ENCODE results near the gene FARS2.

Gene FARS2

DNA sequence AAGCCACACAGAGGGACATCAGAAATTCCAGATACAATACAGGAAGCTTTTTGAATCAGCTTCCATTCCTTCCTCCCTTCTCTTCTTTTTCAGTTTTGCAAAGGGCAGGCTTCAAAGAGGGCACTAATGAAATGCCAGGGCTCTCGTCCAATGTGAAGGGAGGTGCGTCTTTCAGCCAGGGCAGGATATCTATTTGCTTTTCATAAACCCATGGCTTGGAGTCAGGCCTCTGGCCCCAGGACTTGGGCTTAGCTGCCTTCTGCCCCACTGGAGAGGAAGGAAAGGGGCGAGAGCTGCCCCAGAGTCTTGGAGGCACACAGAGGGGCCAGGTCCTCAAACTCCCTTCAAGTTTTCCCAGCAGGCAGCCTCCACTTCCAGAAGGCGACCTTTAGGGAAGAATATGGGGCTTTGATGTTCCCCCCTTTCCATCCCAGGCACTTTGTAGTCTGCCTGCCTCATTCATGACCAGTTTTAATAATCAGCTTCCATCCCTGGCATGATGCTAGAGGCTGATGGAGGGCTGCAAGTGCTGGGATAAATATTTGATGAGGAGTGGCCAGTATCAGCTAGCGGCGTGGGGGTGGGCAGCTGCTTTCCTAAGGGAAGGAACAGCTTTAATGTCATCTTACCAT lies 510.6 kb downstream of the FARS2 start:
- H3K36me3 ChIP-seq (ENCODE audit: control insufficient read depth in 2 of 2, insufficient read depth in 1 of 2, low read length in 2 of 2) = no peaks in the 10 kb centered on the region
- TF ChIP-seq ZNF138 (tag by site-specific recombination; IDR thresholded peaks at IDR 0.05; ENCODE audit: borderline replicate concordance) (no peak), ZBTB7A (tag by site-specific recombination; IDR thresholded peaks at IDR 0.05; ENCODE audit: low read depth) (no peak), BCL6B (tag by site-specific recombination; IDR thresholded peaks at IDR 0.05) (no peak), ZNF521 (tag by site-specific recombination; IDR thresholded peaks at IDR 0.05) (no peak), HOXA7 (CRISPR knock-in tag; IDR thresholded peaks at IDR 0.05; ENCODE audit: borderline replicate concordance) (no peak), ZNF133 (tag by site-specific recombination; IDR thresholded peaks at IDR 0.05) (no peak), ZNF626 (tag by site-specific recombination; IDR thresholded peaks at IDR 0.05) (no peak), SALL2 (tag by site-specific recombination; IDR thresholded peaks at IDR 0.05; ENCODE audit: borderline replicate concordance) (no peak), ZNF701 (tag by site-specific recombination; IDR thresholded peaks at IDR 0.05) (no peak), KLF17 (tag by site-specific recombination; IDR thresholded peaks at IDR 0.05) (no peak), YY1 (tag by site-specific recombination; IDR thresholded peaks at IDR 0.05) (no peak)
- ChIA-PET CTCF (no interaction called here), POLR2A (no interaction called here)
- H3K4me1 ChIP-seq (ENCODE audit: control insufficient read depth, insufficient read depth, low read length) = no peaks in the 10 kb centered on the region
- no peak overlapping the region for H3K4me3 ChIP-seq (ENCODE audit: low read depth, low read length)
- no peak overlapping the region for H3K27ac ChIP-seq (ENCODE audit: extremely low read depth, low read depth, low read length)
- no peaks in the 10 kb centered on the region for H3K9me3 ChIP-seq (ENCODE audit: control insufficient read depth, insufficient read depth, low read depth, low read length)

DNA sequence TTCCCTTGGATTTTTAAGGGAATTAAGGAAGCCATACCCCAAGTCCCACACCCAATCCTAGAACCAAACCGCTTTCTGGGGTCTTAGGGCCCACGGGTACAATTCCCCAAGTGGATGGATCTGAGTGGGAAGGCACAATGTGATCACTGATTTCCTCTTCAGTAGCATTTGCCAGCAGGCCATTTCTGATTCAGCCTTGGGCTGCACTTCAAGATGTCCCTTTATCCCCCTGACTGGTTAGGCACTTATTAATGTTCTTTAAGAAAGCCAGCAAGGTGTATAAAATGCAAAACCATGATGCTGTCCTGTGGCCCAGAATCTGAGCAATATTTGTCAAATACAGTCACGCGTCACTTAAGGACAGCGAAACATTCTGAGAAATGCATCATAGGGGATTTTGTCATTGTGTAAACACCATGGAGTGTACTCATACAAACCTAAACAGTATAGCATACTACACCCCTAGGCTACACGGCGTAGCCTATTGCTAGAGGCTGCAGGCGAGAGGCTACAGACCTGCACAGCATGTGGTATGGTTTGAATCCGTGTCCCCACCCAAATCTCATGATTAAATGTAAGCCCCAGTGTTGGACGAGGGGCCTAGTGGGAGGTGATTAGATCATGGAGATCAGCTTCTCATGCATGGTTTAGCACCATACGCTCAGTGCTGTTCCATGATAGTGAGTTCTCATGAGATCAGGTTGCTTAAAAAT lies 511.3 kb downstream of the FARS2 start:
- no peak overlapping the region for H3K27ac ChIP-seq (ENCODE audit: extremely low read depth, low read depth, low read length)
- POLR2A ChIA-PET = no interaction called here
- no peak overlapping the region for H3K4me3 ChIP-seq (ENCODE audit: low read depth, low read length)
- no peak for TF ChIP-seq ZNF394 (tag by site-specific recombination; IDR thresholded peaks at IDR 0.05; ENCODE audit: borderline replicate concordance)
- TF ChIP-seq, protein P1, sequence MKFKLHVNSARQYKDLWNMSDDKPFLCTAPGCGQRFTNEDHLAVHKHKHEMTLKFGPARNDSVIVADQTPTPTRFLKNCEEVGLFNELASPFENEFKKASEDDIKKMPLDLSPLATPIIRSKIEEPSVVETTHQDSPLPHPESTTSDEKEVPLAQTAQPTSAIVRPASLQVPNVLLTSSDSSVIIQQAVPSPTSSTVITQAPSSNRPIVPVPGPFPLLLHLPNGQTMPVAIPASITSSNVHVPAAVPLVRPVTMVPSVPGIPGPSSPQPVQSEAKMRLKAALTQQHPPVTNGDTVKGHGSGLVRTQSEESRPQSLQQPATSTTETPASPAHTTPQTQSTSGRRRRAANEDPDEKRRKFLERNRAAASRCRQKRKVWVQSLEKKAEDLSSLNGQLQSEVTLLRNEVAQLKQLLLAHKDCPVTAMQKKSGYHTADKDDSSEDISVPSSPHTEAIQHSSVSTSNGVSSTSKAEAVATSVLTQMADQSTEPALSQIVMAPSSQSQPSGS (tag by site-specific recombination; IDR thresholded peaks at IDR 0.05; ENCODE audit: low read depth) = no peak
- no peak for TF ChIP-seq ZNF335 (tag by site-specific recombination; conservative IDR thresholded peaks at IDR 0.05)
- H3K36me3 ChIP-seq (ENCODE audit: control insufficient read depth in 2 of 2, insufficient read depth in 1 of 2, low read length in 2 of 2) = no peaks in the 10 kb centered on the region
- CTCF ChIA-PET = no interaction called here
- no peaks in the 10 kb centered on the region for H3K9me3 ChIP-seq (ENCODE audit: control insufficient read depth, insufficient read depth, low read depth, low read length)
- H3K4me1 ChIP-seq (ENCODE audit: control insufficient read depth, insufficient read depth, low read length) = no peaks in the 10 kb centered on the region

- POLR2A ChIA-PET = no interaction called here
- CTCF ChIA-PET = no interaction called here
- TF ChIP-seq ZBTB1 (tag by site-specific recombination; IDR thresholded peaks at IDR 0.05) (no peak), ZFP37 (tag by site-specific recombination; IDR thresholded peaks at IDR 0.05) (no peak), RBAK (tag by site-specific recombination; IDR thresholded peaks at IDR 0.05) (no peak)
- TF ChIP-seq, protein P2, sequence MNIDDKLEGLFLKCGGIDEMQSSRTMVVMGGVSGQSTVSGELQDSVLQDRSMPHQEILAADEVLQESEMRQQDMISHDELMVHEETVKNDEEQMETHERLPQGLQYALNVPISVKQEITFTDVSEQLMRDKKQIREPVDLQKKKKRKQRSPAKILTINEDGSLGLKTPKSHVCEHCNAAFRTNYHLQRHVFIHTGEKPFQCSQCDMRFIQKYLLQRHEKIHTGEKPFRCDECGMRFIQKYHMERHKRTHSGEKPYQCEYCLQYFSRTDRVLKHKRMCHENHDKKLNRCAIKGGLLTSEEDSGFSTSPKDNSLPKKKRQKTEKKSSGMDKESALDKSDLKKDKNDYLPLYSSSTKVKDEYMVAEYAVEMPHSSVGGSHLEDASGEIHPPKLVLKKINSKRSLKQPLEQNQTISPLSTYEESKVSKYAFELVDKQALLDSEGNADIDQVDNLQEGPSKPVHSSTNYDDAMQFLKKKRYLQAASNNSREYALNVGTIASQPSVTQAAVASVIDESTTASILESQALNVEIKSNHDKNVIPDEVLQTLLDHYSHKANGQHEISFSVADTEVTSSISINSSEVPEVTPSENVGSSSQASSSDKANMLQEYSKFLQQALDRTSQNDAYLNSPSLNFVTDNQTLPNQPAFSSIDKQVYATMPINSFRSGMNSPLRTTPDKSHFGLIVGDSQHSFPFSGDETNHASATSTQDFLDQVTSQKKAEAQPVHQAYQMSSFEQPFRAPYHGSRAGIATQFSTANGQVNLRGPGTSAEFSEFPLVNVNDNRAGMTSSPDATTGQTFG (tag by site-specific recombination; IDR thresholded peaks at IDR 0.05; ENCODE audit: borderline replicate concordance) = no peak
Observed at GRCh38 chr6:5776104-5776503, 514.8 kb downstream of the FARS2 start.

More at GRCh38 chr6:5776104-5776503, 514.8 kb downstream of the FARS2 start:
- Histone ChIP-seq H3K27ac (ENCODE audit: extremely low read depth, low read depth, low read length) (no peak overlapping the region), H3K4me3 (ENCODE audit: low read depth, low read length) (no peak overlapping the region), H3K9me3 (ENCODE audit: control insufficient read depth, insufficient read depth, low read depth, low read length) (no peaks in the 10 kb centered on the region), H3K36me3 (ENCODE audit: control insufficient read depth in 2 of 2, insufficient read depth in 1 of 2, low read length in 2 of 2) (no peaks in the 10 kb centered on the region), H3K4me1 (ENCODE audit: control insufficient read depth, insufficient read depth, low read length) (no peaks in the 10 kb centered on the region)
